K562 (cell line): ENCODE measurements around the gene SPTAN1. TPM values are rescaled to one million over a fixed set of nuclear protein-coding genes. Genes with fewer than 3 reads are reported as not detected.

Experiments
- ATAC-seq: fragments of 200-7000 bp; cut with Tn5 transposase; 3 replicates; pipeline ENCODE4 v1.9.1; 2020; ENCODE audit warnings: moderate library complexity
- BruUV-seq: library from RNA; stranded (reverse); fragments of 400-500 nt; replicated peaks from 2 replicates; lab custom pipeline; 2021; lab: Mats Ljungman, UMichigan
- CTCF ChIA-PET: fragments of 300-600 bp; formaldehyde crosslinking; extraction: SDS; loops from one replicate; lab custom pipeline; 2021; ENCODE audit warnings: low intra/inter-chr PET ratio; lab: Yijun Ruan, JAX
- POLR2A ChIA-PET: fragments of 300-600, 350-650 bp; sonication (Branson Sonifier 250); formaldehyde crosslinking; extraction: SDS; loops from one replicate; lab custom pipeline; 2021; ENCODE audit warnings: antibody characterized with exemption, inconsistent platforms; lab: Yijun Ruan, JAX
- DNase-seq, 4 experiments: peaks; one replicate each; pipeline versions ENCODE4 v3.0.0 to v3.0.0-alpha.2; 2011 to 2018; ENCODE audit warnings: low spot score in 3 of 4, mixed read lengths in 3 of 4; ENCODE audit errors: extremely low read depth in 1 of 4
- FAIRE-seq: peaks from 2 replicates; lab custom pipeline; 2011; peaks lifted over from hg19 to GRCh38; lab: Jason Lieb, UNC
- H2AFZ ChIP-seq: 2 replicates; pipeline ENCODE4 v1.6.0; 2011; ENCODE audit warnings: low read depth, low read length, control low read depth, inconsistent platforms
- H3K27ac ChIP-seq: fragments of 200-600 bp; 3 replicates; pipeline ENCODE4 v1.8.0; 2011; ENCODE audit warnings: low read depth, mild to moderate bottlenecking, control low read depth, inconsistent platforms, low read length, moderate library complexity, mixed read lengths; ENCODE audit errors: extremely low read depth
- H3K27me3 ChIP-seq, 2 experiments: fragments of 300-600 bp in 1 of 2; 2 replicates in 1 of 2; 3 replicates in 1 of 2; pipeline versions ENCODE4 v1.6.0 to v1.8.0; 2011; ENCODE audit warnings: inconsistent platforms in 2 of 2, low read length in 2 of 2, mild to moderate bottlenecking in 1 of 2, mixed read lengths in 1 of 2, moderate library complexity in 1 of 2; ENCODE audit not compliant: control insufficient read depth in 2 of 2, insufficient read depth in 2 of 2
- H3K36me3 ChIP-seq: fragments of 300-600 bp; 3 replicates; pipeline ENCODE4 v1.8.0; 2011; ENCODE audit warnings: mild to moderate bottlenecking, low read length, inconsistent platforms; ENCODE audit not compliant: control insufficient read depth, insufficient read depth
- H3K4me1 ChIP-seq, 2 experiments: fragments of 200-600 bp in 1 of 2; replicated peaks in 1 of 2; 2 replicates in 1 of 2; 3 replicates in 1 of 2; pipeline versions ENCODE4 v1.5.1 to v1.8.0; 2011; ENCODE audit warnings: inconsistent platforms in 2 of 2, low read length in 2 of 2, mild to moderate bottlenecking in 1 of 2, mixed read lengths in 1 of 2, moderate library complexity in 1 of 2; ENCODE audit not compliant: control insufficient read depth in 2 of 2, insufficient read depth in 2 of 2
- H3K4me2 ChIP-seq: 2 replicates; pipeline ENCODE4 v1.6.1; 2011; ENCODE audit warnings: low read length, control low read depth, inconsistent platforms, mixed read lengths; ENCODE audit not compliant: insufficient read depth
- H3K4me3 ChIP-seq: fragments of 200-600 bp; sonication (generic), shearing (Covaris generic); 2 replicates; pipeline ENCODE4 v1.5.1; 2016; ENCODE audit warnings: control low read depth, inconsistent platforms
- H3K79me2 ChIP-seq: fragments of 200-600 bp; 3 replicates; pipeline ENCODE4 v1.8.0; 2011; ENCODE audit warnings: low read length, inconsistent platforms; ENCODE audit not compliant: control insufficient read depth, insufficient read depth
- H3K9ac ChIP-seq, 2 experiments: 2 replicates each; pipeline versions ENCODE4 v1.6.0 to v1.6.1; 2011; ENCODE audit warnings: low read depth in 2 of 2, low read length in 2 of 2, control low read depth in 1 of 2, inconsistent platforms in 1 of 2, mild to moderate bottlenecking in 1 of 2, mixed read lengths in 1 of 2; ENCODE audit not compliant: insufficient read depth in 1 of 2
- H3K9me1 ChIP-seq: one replicate; pipeline ENCODE4 v1.6.0; 2011; ENCODE audit warnings: inconsistent platforms, mild to moderate bottlenecking, low read length, moderate library complexity; ENCODE audit not compliant: control insufficient read depth, insufficient read depth
- H3K9me3 ChIP-seq: replicated peaks from 2 replicates; pipeline ENCODE4 v1.5.1; 2011; ENCODE audit warnings: low read depth, low read length, inconsistent platforms; ENCODE audit not compliant: control insufficient read depth, insufficient read depth
- H4K20me1 ChIP-seq: replicated peaks from 2 replicates; pipeline ENCODE4 v1.6.1; 2011; ENCODE audit warnings: low read length, inconsistent platforms, mixed read lengths; ENCODE audit not compliant: control insufficient read depth, insufficient read depth
- CLOCK ChIP-seq: fragments of 250-450 bp; sonication (Bioruptor Pico); IDR thresholded peaks from 2 replicates; pipeline ENCODE4 v1.4.0; 2020; ENCODE audit warnings: mild to moderate bottlenecking, moderate library complexity, borderline replicate concordance
- CREB3 ChIP-seq: fragments of 450-650 bp; conservative IDR thresholded peaks from 2 replicates; pipeline ENCODE4 v1.6.1; 2016; ENCODE audit warnings: missing genetic modification characterization, low read depth, mild to moderate bottlenecking, missing compliant biosample characterization, moderate library complexity
- CXXC5 ChIP-seq: fragments of 250-450 bp; sonication (Bioruptor Pico); IDR thresholded peaks from 2 replicates; pipeline ENCODE4 v1.8.0; 2022; ENCODE audit warnings: inconsistent platforms, mild to moderate bottlenecking, moderate library complexity
- ILF3 ChIP-seq: fragments of 450-650 bp; IDR thresholded peaks from 2 replicates; pipeline ENCODE4 v1.6.1; 2018; ENCODE audit warnings: antibody characterized with exemption, mild to moderate bottlenecking, moderate library complexity, borderline replicate concordance
- ILK ChIP-seq: fragments of 450-650 bp; IDR thresholded peaks from 2 replicates; pipeline ENCODE4 v1.6.1; 2016; ENCODE audit warnings: missing genetic modification characterization, low read depth, mild to moderate bottlenecking, missing compliant biosample characterization, moderate library complexity, borderline replicate concordance
- POLR3G ChIP-seq: IDR thresholded peaks from 2 replicates; pipeline ENCODE4 v1.6.1; 2011; ENCODE audit not compliant: insufficient read length, insufficient replicate concordance; ENCODE audit errors: extremely low read depth
- SRSF9 ChIP-seq: fragments of 200-400 bp; formaldehyde crosslinking; IDR thresholded peaks from 2 replicates; pipeline ENCODE4 v1.6.1; 2017; ENCODE audit warnings: low read depth, low read length, borderline replicate concordance
- WGBS: fragments of 100-300 bp; shearing (Covaris generic); methylation state at CpG from one replicate; pipeline ENCODE4 v1.1.6; 2016; ENCODE audit warnings: low coverage, mixed read lengths; ENCODE audit not compliant: insufficient coverage; ENCODE audit errors: missing lambda C conversion rate; 5-methylcytosine and 5-hydroxymethylcytosine counted together
- in situ Hi-C: fragments of 300-500 bp; cut with MboI; formaldehyde crosslinking; loops from 4 replicates; pipeline ENCODE4 v1.15.0; 2018; ENCODE audit warnings: inconsistent platforms, mixed read lengths
- intact Hi-C: fragments of 100-400 bp; cut with micrococcal nuclease; formaldehyde crosslinking; loops from 2 replicates; pipeline ENCODE4 v1.14.2; 2022
- polyA plus RNA-seq, 8 experiments: library from polyadenylated mRNA; depleted of rRNA in 4 of 8; stranded (reverse) in 5 of 8; unstranded in 3 of 8; fragments of >200 nt; fragmentation: Nextera tagmentation in 2 of 8; fragmentation: Illumina TruSeq in 1 of 8; extraction: Ambion mirVana in 2 of 8; extraction: Trizol in 1 of 8; gene quantifications; 2 replicates each; pipeline versions ENCODE4 v1.2.1 to v1.2.3, GENCODE V29; 2011 to 2014; ENCODE audit warnings: inconsistent platforms in 1 of 8, missing spikeins in 1 of 8
- total RNA-seq, 7 experiments: library from RNA; depleted of rRNA in 6 of 7; stranded (reverse); fragments of >200 nt in 6 of 7; fragmentation: Illumina TruSeq in 2 of 7; extraction: Trizol in 2 of 7; gene quantifications; 2 replicates each; pipeline versions ENCODE4 v1.2.1 to v1.2.3, GENCODE V29; 2011 to 2021; ENCODE audit warnings: low replicate concordance in 1 of 7
- TF ChIP-seq, protein P1 (sequence below): fragments of 250-450 bp; sonication (Bioruptor Pico); IDR thresholded peaks from 2 replicates; pipeline ENCODE4 v1.8.0; 2022; ENCODE audit warnings: inconsistent platforms

The SPTAN1 gene
- total and polyA plus RNA-seq, 9 of the 15 experiments (the other 6 are each of a cell fraction or from before 2014, with no cell fraction given) = 1.5 to 13.5 (median 6.8) TPM

GRCh38 chr9:128669786-128670185 lies 117.4 kb downstream of the SPTAN1 start:
- no peaks in the 10 kb centered on the region for H3K9me1 ChIP-seq
- TF ChIP-seq CLOCK (CRISPR knock-in tag) = no peak
- TF ChIP-seq POLR3G = no peak
- no peak for TF ChIP-seq ILK
- TF ChIP-seq CXXC5 (CRISPR knock-in tag) = no peak
- TF ChIP-seq SRSF9 = no peak
- no peak for TF ChIP-seq CREB3 (tag)
- TF ChIP-seq, protein P1, sequence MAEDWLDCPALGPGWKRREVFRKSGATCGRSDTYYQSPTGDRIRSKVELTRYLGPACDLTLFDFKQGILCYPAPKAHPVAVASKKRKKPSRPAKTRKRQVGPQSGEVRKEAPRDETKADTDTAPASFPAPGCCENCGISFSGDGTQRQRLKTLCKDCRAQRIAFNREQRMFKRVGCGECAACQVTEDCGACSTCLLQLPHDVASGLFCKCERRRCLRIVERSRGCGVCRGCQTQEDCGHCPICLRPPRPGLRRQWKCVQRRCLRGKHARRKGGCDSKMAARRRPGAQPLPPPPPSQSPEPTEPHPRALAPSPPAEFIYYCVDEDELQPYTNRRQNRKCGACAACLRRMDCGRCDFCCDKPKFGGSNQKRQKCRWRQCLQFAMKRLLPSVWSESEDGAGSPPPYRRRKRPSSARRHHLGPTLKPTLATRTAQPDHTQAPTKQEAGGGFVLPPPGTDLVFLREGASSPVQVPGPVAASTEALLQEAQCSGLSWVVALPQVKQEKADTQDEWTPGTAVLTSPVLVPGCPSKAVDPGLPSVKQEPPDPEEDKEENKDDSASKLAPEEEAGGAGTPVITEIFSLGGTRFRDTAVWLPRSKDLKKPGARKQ = no peak
- no peak for TF ChIP-seq ILF3
- H4K20me1 ChIP-seq = no peaks in the 10 kb centered on the region
- H3K4me1 ChIP-seq = peaks cover 6 to 10% of the 10 kb centered on the region in 2 experiments; a peak in 4 of 5 replicates
- in situ Hi-C loops = no loop called here
- FAIRE-seq = no peak
- H3K4me3 ChIP-seq = no peak overlapping the region
- no peaks in the 10 kb centered on the region for H3K79me2 ChIP-seq
- H2AFZ ChIP-seq = no peak overlapping the region
- H3K9me3 ChIP-seq = no peaks in the 10 kb centered on the region
- no peak overlapping the region for H3K9ac ChIP-seq
- ChIA-PET CTCF (no interaction called here), POLR2A (interaction anchor here (0.5 to 1.3 kb wide), 6 partner anchors 8 to 1034 kb away, joined by 3 to 5 read pairs (median 4); no protein-coding TSS in a partner anchor)
- intact Hi-C loops = loop anchor here (5.0 kb wide), 2 partner anchors 497 to 1013 kb away; no protein-coding TSS in a partner anchor
- no peak for ATAC-seq
- H3K36me3 ChIP-seq = no peaks in the 10 kb centered on the region
- H3K27ac ChIP-seq = no peak overlapping the region
- no TSS peak for BruUV-seq
- H3K4me2 ChIP-seq = no peak overlapping the region
- WGBS = 45% methylated on average over 6 of the region's 6 CpGs
- DNase-seq = no peak
- H3K27me3 ChIP-seq = no peaks in the 10 kb centered on the region
